Measurements from ENCODE around the gene PRELID2.

DNA sequence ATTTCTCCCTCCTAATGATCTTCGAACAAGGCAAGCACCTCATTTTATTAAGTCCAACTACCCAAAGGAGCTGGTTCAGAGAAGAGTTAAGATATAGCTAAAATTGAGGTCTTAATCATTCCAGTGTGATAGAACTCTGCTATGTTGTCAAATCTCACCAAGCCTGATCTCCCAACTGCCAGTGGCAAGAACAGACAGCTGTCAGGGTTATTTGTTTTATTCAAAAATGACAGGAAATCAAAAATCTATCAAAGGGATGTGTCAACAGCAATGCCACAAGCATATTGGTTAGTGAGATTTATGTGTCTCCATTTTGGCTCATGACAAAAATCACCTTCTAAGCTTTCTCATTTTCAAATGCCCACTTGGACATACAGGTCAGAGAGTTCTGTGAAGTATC is 74.5 kb downstream of the PRELID2 start:
- TF ChIP-seq, protein P1, sequence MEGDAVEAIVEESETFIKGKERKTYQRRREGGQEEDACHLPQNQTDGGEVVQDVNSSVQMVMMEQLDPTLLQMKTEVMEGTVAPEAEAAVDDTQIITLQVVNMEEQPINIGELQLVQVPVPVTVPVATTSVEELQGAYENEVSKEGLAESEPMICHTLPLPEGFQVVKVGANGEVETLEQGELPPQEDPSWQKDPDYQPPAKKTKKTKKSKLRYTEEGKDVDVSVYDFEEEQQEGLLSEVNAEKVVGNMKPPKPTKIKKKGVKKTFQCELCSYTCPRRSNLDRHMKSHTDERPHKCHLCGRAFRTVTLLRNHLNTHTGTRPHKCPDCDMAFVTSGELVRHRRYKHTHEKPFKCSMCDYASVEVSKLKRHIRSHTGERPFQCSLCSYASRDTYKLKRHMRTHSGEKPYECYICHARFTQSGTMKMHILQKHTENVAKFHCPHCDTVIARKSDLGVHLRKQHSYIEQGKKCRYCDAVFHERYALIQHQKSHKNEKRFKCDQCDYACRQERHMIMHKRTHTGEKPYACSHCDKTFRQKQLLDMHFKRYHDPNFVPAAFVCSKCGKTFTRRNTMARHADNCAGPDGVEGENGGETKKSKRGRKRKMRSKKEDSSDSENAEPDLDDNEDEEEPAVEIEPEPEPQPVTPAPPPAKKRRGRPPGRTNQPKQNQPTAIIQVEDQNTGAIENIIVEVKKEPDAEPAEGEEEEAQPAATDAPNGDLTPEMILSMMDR (IDR thresholded peaks at IDR 0.05; ENCODE audit: insufficient read depth, low read length, poor library complexity, severe bottlenecking): no peak
- no peak for TF ChIP-seq EZH2phosphoT487 (conservative IDR thresholded peaks at IDR 0.05; ENCODE audit: low read length)

Measured in SU-DHL-6 (cell line).